H1 (cell line): ENCODE results near the gene NOB1. TPM values are rescaled to one million over a fixed set of nuclear protein-coding genes. Genes with fewer than 3 reads are reported as not detected.

Experiments
- ASH2L ChIP-seq: fragments of 200-600, 300-600 bp; sonication (generic); IDR thresholded peaks from one replicate; pipeline ENCODE4 v1.7.1; 2017; ENCODE audit warnings: low read length
- CBX5 ChIP-seq: fragments of 300-800, 300-1000 bp; sonication (generic); IDR thresholded peaks from 2 replicates; pipeline ENCODE4 v1.7.1; 2016; ENCODE audit warnings: antibody characterized with exemption, low read length, low read depth
- CEBPB ChIP-seq: IDR thresholded peaks from 2 replicates; pipeline ENCODE4 v1.6.1; 2012; ENCODE audit warnings: low read depth, low read length
- CREB1 ChIP-seq: IDR thresholded peaks from 2 replicates; pipeline ENCODE4 v1.6.1; 2012; ENCODE audit warnings: inconsistent platforms
- CTCF ChIP-seq, 3 experiments: IDR thresholded peaks; 1 replicate in 2 of 3; 2 replicates in 1 of 3; pipeline versions ENCODE4 v1.5.1 to v1.6.1; 2011; ENCODE audit warnings: low read length in 3 of 3, mild to moderate bottlenecking in 3 of 3, inconsistent platforms in 2 of 3, low read depth in 1 of 3, moderate library complexity in 1 of 3; ENCODE audit not compliant: insufficient read depth in 1 of 3; ENCODE audit errors: control extremely low read depth in 1 of 3
- EZH2 ChIP-seq: fragments of 200-600 bp; sonication (generic); IDR thresholded peaks from 2 replicates; pipeline ENCODE4 v1.7.1; 2012; ENCODE audit warnings: low read depth, mild to moderate bottlenecking, moderate library complexity, low read length, inconsistent platforms; ENCODE audit not compliant: severe bottlenecking
- GTF2F1 ChIP-seq: IDR thresholded peaks from 2 replicates; pipeline ENCODE4 v1.6.1; 2012; ENCODE audit warnings: low read depth, low read length, improper control_type of control experiment, borderline replicate concordance
- HDAC2 ChIP-seq, 2 experiments: fragments of 300-600 bp in 1 of 2; sonication (generic) in 1 of 2; IDR thresholded peaks; 2 replicates each; pipeline ENCODE4 v1.6.1; 2011 to 2012; ENCODE audit warnings: low read depth in 2 of 2, low read length in 2 of 2, mild to moderate bottlenecking in 2 of 2, moderate library complexity in 2 of 2, borderline replicate concordance in 1 of 2, inconsistent platforms in 1 of 2
- JUN ChIP-seq: IDR thresholded peaks from 2 replicates; pipeline ENCODE4 v1.6.1; 2011; ENCODE audit warnings: low read depth, mild to moderate bottlenecking, improper control_type of control experiment, low read length
- JUND ChIP-seq: IDR thresholded peaks from 2 replicates; pipeline ENCODE4 v1.6.1; 2011; ENCODE audit warnings: mild to moderate bottlenecking, improper control_type of control experiment, low read length
- KDM1A ChIP-seq: fragments of 200-600, 300-600 bp; sonication (generic); IDR thresholded peaks from 2 replicates; pipeline ENCODE4 v1.7.1; 2016; ENCODE audit warnings: mild to moderate bottlenecking, low read length, borderline replicate concordance
- PHF8 ChIP-seq: fragments of 200-600 bp; sonication (generic); conservative IDR thresholded peaks from 2 replicates; pipeline ENCODE4 v1.7.1; 2012; ENCODE audit warnings: low read depth, mild to moderate bottlenecking, inconsistent platforms, low read length, moderate library complexity
- POLR2AphosphoS5 ChIP-seq: IDR thresholded peaks from 2 replicates; pipeline ENCODE4 v1.6.1; 2011; ENCODE audit warnings: low read depth, low read length
- RXRA ChIP-seq: IDR thresholded peaks from 2 replicates; pipeline ENCODE4 v1.6.1; 2011; ENCODE audit warnings: low read depth, mild to moderate bottlenecking, low read length, moderate library complexity; ENCODE audit not compliant: insufficient read depth
- SAP30 ChIP-seq: fragments of 300-600 bp; sonication (generic); IDR thresholded peaks from 2 replicates; pipeline ENCODE4 v1.7.1; 2012; ENCODE audit warnings: low read length, moderate library complexity, mild to moderate bottlenecking, inconsistent platforms; ENCODE audit not compliant: insufficient read depth, insufficient replicate concordance
- SIN3A ChIP-seq, 2 experiments: IDR thresholded peaks in 1 of 2; conservative IDR thresholded peaks in 1 of 2; 2 replicates each; pipeline ENCODE4 v1.6.1; 2011 to 2012; ENCODE audit warnings: low read length in 2 of 2, improper control_type of control experiment in 1 of 2, low read depth in 1 of 2, mild to moderate bottlenecking in 1 of 2
- SP4 ChIP-seq: IDR thresholded peaks from 2 replicates; pipeline ENCODE4 v1.6.1; 2012; ENCODE audit warnings: low read length, inconsistent platforms
- SRF ChIP-seq: IDR thresholded peaks from 2 replicates; pipeline ENCODE4 v1.6.1; 2011; ENCODE audit warnings: mild to moderate bottlenecking, low read depth, low read length, moderate library complexity
- TAF1 ChIP-seq: IDR thresholded peaks from 2 replicates; pipeline ENCODE4 v1.6.1; 2011; ENCODE audit warnings: mild to moderate bottlenecking, low read depth, low read length
- TBP ChIP-seq: IDR thresholded peaks from 2 replicates; pipeline ENCODE4 v1.6.1; 2011; ENCODE audit warnings: low read depth, low read length, improper control_type of control experiment
- YY1 ChIP-seq: IDR thresholded peaks from 2 replicates; pipeline ENCODE4 v1.6.1; 2011; ENCODE audit warnings: low read depth, mild to moderate bottlenecking, low read length
- ZNF274 ChIP-seq: IDR thresholded peaks from 2 replicates; pipeline ENCODE4 v1.7.0; 2012; ENCODE audit warnings: low read length, borderline replicate concordance; ENCODE audit errors: extremely low read depth
- polyA plus RNA-seq, 7 experiments: library from polyadenylated mRNA; depleted of rRNA in 3 of 7; stranded (reverse) in 5 of 7; unstranded in 2 of 7; fragments of >200 nt in 5 of 7; fragments of 200-250 nt in 2 of 7; gene quantifications; 1 replicate in 5 of 7; 2 replicates in 1 of 7; 4 replicates in 1 of 7; pipeline versions ENCODE4 v1.2.1 to v1.2.3, GENCODE V29; 2011 to 2013; ENCODE audit warnings: missing spikeins in 2 of 7, mixed read lengths in 2 of 7
- total RNA-seq: library from RNA; stranded (reverse); fragmentation: NEBNext Ultra II Directional; extraction: Animal tissue kit (Norgen Biotek cat#: 25700); gene quantifications from 2 replicates; pipeline ENCODE4 v1.2.1, GENCODE V29; 2021

NOB1 gene
- total and polyA plus RNA-seq, 2 of the 8 experiments (the other 6 are each of a cell fraction or from before 2014, with no cell fraction given), result 88.2 to 108 TPM

GRCh38 chr16:69726313-69727060 lies 28.2 kb downstream of the NOB1 start, which contains the start of gene NQO1 (continued):
- TF ChIP-seq RXRA, result no peak
- TF ChIP-seq POLR2AphosphoS5, result peak; percentile 64
- TF ChIP-seq CTCF (IDR thresholded peaks at IDR 0.05; ENCODE audit: control extremely low read depth in 1 of 3, insufficient read depth in 1 of 3, low read depth in 1 of 3, low read length in 3 of 3), result no peak
- TF ChIP-seq CREB1, result peak; percentile 27; the same call in 1 of the 2 replicates
- no peak for TF ChIP-seq SP4
- TF ChIP-seq JUN, result no peak
- TF ChIP-seq JUND, result no peak
- TF ChIP-seq EZH2, result no peak
- TF ChIP-seq CEBPB, result no peak
- 0 out of 4 replicates have a peak, but pooled peaks of 1 of the 2 experiments have one; percentile 55 for TF ChIP-seq HDAC2 (IDR thresholded peaks at IDR 0.05; ENCODE audit: borderline replicate concordance in 1 of 2, low read depth in 2 of 2, low read length in 2 of 2)
- no peak for TF ChIP-seq SRF
- peak; percentile 84 for TF ChIP-seq ASH2L
- peak; percentile 45; the same call in 1 of the 2 replicates for TF ChIP-seq PHF8
- no peak for TF ChIP-seq KDM1A
- TF ChIP-seq YY1, result no peak
- no peak for TF ChIP-seq ZNF274
- TF ChIP-seq CBX5, result no peak
- 0 out of 4 replicates have a peak, but pooled peaks of 1 of the 2 experiments have one; percentile 58 for TF ChIP-seq SIN3A (conservative IDR thresholded peaks at IDR 0.05 in 1 of 2, IDR thresholded peaks at IDR 0.05 in 1 of 2; ENCODE audit: low read depth in 1 of 2, low read length in 2 of 2)
- TF ChIP-seq SAP30, result no peak
- TF ChIP-seq GTF2F1, result no peak
- peak; percentile 70 for TF ChIP-seq TAF1
- TF ChIP-seq TBP, result peak; percentile 83
